ENCODE data around the gene CETN2.

GRCh38 chrX:152861116-152861515 lies 30.6 kb upstream of the CETN2 start:
- TF ChIP-seq CTCF (IDR thresholded peaks at IDR 0.05) (no peak), POLR2A (IDR thresholded peaks at IDR 0.05) (no peak)

Data from adrenal gland (tissue), 5 donors.